HepG2 (cell line): ENCODE data around the gene C5. TPM values are rescaled to one million over a fixed set of nuclear protein-coding genes. Genes with fewer than 3 reads are reported as not detected.

ENCODE experiments used
- AGO2 ChIP-seq: fragments of 200-400 bp; formaldehyde crosslinking; optimal IDR thresholded peaks from 2 replicates; pipeline ENCODE3; 2017; ENCODE audit warnings: mild to moderate bottlenecking, low read depth, low read length, moderate library complexity
- ISL2 ChIP-seq: sonication (generic); formaldehyde crosslinking; IDR thresholded peaks from 2 replicates; pipeline ENCODE4 v1.5.0; 2020; ENCODE audit warnings: missing genetic modification reagents
- KDM3A ChIP-seq: IDR thresholded peaks from 2 replicates; pipeline ENCODE4 v1.6.1; 2018; ENCODE audit warnings: low read depth, missing compliant biosample characterization
- NR3C1 ChIP-seq: sonication (generic); formaldehyde crosslinking; IDR thresholded peaks from 2 replicates; pipeline ENCODE4 v1.4.0; 2020; ENCODE audit warnings: missing genetic modification reagents
- TOE1 ChIP-seq: sonication (generic); formaldehyde crosslinking; IDR thresholded peaks from 2 replicates; pipeline ENCODE4 v1.4.0; 2020; ENCODE audit warnings: mild to moderate bottlenecking, missing genetic modification reagents
- U2AF1 ChIP-seq: fragments of 200-400 bp; formaldehyde crosslinking; optimal IDR thresholded peaks from 2 replicates; pipeline ENCODE3; 2017; ENCODE audit warnings: mild to moderate bottlenecking, low read depth, low read length
- ZNF451 ChIP-seq: sonication (generic); formaldehyde crosslinking; IDR thresholded peaks from 2 replicates; pipeline ENCODE4 v1.5.0; 2020; ENCODE audit warnings: mild to moderate bottlenecking, missing genetic modification reagents
- ZNF460 ChIP-seq: sonication (generic); formaldehyde crosslinking; IDR thresholded peaks from 2 replicates; pipeline ENCODE4 v1.5.1; 2020; ENCODE audit warnings: missing genetic modification reagents, mild to moderate bottlenecking, borderline replicate concordance
- ZNF510 ChIP-seq: sonication (generic); formaldehyde crosslinking; IDR thresholded peaks from 2 replicates; pipeline ENCODE4 v1.4.0; 2020; ENCODE audit warnings: low read depth, mild to moderate bottlenecking, missing genetic modification reagents
- polyA plus RNA-seq, 8 experiments: library from polyadenylated mRNA; depleted of rRNA in 3 of 8; stranded (reverse) in 7 of 8; unstranded in 1 of 8; fragments of >200 nt; fragmentation: Illumina TruSeq in 4 of 8; extraction: Trizol in 4 of 8; gene quantifications; 2 replicates each; pipeline versions ENCODE4 v1.2.1 to v1.2.3, GENCODE V29; 2011 to 2016; ENCODE audit warnings: low read depth in 4 of 8, missing spikeins in 1 of 8, mixed read lengths in 1 of 8; ENCODE audit not compliant: insufficient read depth in 1 of 8
- total RNA-seq, 5 experiments: library from RNA; depleted of rRNA; stranded (reverse); fragments of >200 nt; fragmentation: Illumina TruSeq; extraction: Trizol; gene quantifications; 2 replicates each; pipeline ENCODE4 v1.2.3, GENCODE V29; 2016; ENCODE audit warnings: low read depth in 1 of 5
- TF ChIP-seq, protein P1 (sequence below): sonication (generic); formaldehyde crosslinking; IDR thresholded peaks from 2 replicates; pipeline ENCODE4 v1.5.0; 2020; ENCODE audit warnings: mild to moderate bottlenecking, missing genetic modification reagents, borderline replicate concordance
- TF ChIP-seq, protein P2 (sequence below): sonication (generic); formaldehyde crosslinking; IDR thresholded peaks from 2 replicates; pipeline ENCODE4 v1.5.0; 2020; ENCODE audit warnings: mild to moderate bottlenecking, missing genetic modification reagents
- TF ChIP-seq, protein P3 (sequence below): sonication (generic); formaldehyde crosslinking; IDR thresholded peaks from 2 replicates; pipeline ENCODE4 v1.5.0; 2020; ENCODE audit warnings: mild to moderate bottlenecking, missing genetic modification reagents, borderline replicate concordance

The C5 gene
- total and polyA plus RNA-seq, 2 of the 13 experiments (the other 11 are each of a cell fraction or from before 2014, with no cell fraction given): 57.6 to 192 TPM

DNA sequence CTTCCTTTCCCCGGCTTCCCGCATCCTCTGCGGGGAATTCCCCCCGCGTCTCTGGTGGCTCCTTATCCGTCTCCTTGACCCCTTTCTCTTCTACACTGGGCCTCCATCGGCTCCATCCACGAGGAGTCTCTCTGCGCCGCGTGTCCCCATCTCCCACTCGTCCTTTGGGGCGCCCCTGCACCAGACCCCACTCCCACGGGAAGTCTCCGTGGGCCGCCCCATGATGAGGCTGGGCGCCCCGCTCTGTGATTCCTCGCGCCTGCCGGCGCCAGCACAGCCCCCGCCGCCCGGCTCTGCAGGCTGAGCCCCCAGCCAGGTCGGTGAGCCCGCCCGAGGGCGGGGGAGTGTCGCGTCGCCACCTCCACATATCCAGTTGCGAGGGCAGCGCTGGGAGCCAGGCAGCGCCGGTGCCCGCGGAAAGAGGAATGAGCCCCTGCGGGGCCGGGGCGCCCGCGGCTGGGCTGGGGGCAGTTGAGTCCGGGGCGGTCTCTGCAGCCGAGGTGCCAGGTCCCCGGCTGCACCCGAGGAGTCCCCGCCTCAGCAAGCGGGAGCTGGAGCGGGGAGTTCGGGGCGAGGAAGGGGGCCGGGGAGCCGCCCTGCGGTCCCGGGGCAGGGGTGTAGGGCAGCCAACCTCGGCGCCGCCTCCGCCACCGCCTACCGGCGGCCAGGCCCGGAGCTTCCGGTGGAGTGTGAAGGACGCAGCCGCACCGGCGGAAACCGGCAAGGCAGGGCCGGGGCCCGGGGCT, 121.4 kb downstream of the C5 start (continued):
- TF ChIP-seq ISL2 (CRISPR knock-in tag) (peak; percentile 27; the same call in 1 of the 2 replicates), ZNF460 (CRISPR knock-in tag) (peak; percentile 39; the same call in 1 of the 2 replicates), U2AF1 (no peak), NR3C1 (CRISPR knock-in tag) (no peak), KDM3A (CRISPR knock-in tag) (0 out of 2 replicates have a peak, but pooled peaks have one; percentile 48), ZNF510 (CRISPR knock-in tag) (0 out of 2 replicates have a peak, but pooled peaks have one; percentile 19), TOE1 (CRISPR knock-in tag) (no peak), ZNF451 (CRISPR knock-in tag) (peak; percentile 74; the same call in 1 of the 2 replicates), AGO2 (peak; percentile 21)
- TF ChIP-seq, protein P1, sequence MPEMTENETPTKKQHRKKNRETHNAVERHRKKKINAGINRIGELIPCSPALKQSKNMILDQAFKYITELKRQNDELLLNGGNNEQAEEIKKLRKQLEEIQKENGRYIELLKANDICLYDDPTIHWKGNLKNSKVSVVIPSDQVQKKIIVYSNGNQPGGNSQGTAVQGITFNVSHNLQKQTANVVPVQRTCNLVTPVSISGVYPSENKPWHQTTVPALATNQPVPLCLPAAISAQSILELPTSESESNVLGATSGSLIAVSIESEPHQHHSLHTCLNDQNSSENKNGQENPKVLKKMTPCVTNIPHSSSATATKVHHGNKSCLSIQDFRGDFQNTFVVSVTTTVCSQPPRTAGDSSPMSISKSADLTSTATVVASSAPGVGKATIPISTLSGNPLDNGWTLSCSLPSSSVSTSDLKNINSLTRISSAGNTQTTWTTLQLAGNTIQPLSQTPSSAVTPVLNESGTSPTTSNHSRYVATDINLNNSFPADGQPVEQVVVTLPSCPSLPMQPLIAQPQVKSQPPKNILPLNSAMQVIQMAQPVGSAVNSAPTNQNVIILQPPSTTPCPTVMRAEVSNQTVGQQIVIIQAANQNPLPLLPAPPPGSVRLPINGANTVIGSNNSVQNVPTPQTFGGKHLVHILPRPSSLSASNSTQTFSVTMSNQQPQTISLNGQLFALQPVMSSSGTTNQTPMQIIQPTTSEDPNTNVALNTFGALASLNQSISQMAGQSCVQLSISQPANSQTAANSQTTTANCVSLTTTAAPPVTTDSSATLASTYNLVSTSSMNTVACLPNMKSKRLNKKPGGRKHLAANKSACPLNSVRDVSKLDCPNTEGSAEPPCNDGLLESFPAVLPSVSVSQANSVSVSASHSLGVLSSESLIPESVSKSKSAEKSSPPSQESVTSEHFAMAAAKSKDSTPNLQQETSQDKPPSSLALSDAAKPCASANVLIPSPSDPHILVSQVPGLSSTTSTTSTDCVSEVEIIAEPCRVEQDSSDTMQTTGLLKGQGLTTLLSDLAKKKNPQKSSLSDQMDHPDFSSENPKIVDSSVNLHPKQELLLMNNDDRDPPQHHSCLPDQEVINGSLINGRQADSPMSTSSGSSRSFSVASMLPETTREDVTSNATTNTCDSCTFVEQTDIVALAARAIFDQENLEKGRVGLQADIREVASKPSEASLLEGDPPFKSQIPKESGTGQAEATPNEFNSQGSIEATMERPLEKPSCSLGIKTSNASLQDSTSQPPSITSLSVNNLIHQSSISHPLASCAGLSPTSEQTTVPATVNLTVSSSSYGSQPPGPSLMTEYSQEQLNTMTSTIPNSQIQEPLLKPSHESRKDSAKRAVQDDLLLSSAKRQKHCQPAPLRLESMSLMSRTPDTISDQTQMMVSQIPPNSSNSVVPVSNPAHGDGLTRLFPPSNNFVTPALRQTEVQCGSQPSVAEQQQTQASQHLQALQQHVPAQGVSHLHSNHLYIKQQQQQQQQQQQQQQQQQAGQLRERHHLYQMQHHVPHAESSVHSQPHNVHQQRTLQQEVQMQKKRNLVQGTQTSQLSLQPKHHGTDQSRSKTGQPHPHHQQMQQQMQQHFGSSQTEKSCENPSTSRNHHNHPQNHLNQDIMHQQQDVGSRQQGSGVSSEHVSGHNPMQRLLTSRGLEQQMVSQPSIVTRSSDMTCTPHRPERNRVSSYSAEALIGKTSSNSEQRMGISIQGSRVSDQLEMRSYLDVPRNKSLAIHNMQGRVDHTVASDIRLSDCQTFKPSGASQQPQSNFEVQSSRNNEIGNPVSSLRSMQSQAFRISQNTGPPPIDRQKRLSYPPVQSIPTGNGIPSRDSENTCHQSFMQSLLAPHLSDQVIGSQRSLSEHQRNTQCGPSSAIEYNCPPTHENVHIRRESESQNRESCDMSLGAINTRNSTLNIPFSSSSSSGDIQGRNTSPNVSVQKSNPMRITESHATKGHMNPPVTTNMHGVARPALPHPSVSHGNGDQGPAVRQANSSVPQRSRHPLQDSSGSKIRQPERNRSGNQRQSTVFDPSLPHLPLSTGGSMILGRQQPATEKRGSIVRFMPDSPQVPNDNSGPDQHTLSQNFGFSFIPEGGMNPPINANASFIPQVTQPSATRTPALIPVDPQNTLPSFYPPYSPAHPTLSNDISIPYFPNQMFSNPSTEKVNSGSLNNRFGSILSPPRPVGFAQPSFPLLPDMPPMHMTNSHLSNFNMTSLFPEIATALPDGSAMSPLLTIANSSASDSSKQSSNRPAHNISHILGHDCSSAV (CRISPR knock-in tag): no peak
- TF ChIP-seq, protein P2, sequence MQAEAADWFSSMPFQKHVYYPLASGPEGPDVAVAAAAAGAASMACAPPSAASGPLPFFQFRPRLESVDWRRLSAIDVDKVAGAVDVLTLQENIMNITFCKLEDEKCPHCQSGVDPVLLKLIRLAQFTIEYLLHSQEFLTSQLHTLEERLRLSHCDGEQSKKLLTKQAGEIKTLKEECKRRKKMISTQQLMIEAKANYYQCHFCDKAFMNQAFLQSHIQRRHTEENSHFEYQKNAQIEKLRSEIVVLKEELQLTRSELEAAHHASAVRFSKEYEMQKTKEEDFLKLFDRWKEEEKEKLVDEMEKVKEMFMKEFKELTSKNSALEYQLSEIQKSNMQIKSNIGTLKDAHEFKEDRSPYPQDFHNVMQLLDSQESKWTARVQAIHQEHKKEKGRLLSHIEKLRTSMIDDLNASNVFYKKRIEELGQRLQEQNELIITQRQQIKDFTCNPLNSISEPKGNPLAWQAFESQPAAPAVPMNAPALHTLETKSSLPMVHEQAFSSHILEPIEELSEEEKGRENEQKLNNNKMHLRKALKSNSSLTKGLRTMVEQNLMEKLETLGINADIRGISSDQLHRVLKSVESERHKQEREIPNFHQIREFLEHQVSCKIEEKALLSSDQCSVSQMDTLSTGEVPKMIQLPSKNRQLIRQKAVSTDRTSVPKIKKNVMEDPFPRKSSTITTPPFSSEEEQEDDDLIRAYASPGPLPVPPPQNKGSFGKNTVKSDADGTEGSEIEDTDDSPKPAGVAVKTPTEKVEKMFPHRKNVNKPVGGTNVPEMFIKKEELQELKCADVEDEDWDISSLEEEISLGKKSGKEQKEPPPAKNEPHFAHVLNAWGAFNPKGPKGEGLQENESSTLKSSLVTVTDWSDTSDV (CRISPR knock-in tag): no peak
- TF ChIP-seq, protein P3, sequence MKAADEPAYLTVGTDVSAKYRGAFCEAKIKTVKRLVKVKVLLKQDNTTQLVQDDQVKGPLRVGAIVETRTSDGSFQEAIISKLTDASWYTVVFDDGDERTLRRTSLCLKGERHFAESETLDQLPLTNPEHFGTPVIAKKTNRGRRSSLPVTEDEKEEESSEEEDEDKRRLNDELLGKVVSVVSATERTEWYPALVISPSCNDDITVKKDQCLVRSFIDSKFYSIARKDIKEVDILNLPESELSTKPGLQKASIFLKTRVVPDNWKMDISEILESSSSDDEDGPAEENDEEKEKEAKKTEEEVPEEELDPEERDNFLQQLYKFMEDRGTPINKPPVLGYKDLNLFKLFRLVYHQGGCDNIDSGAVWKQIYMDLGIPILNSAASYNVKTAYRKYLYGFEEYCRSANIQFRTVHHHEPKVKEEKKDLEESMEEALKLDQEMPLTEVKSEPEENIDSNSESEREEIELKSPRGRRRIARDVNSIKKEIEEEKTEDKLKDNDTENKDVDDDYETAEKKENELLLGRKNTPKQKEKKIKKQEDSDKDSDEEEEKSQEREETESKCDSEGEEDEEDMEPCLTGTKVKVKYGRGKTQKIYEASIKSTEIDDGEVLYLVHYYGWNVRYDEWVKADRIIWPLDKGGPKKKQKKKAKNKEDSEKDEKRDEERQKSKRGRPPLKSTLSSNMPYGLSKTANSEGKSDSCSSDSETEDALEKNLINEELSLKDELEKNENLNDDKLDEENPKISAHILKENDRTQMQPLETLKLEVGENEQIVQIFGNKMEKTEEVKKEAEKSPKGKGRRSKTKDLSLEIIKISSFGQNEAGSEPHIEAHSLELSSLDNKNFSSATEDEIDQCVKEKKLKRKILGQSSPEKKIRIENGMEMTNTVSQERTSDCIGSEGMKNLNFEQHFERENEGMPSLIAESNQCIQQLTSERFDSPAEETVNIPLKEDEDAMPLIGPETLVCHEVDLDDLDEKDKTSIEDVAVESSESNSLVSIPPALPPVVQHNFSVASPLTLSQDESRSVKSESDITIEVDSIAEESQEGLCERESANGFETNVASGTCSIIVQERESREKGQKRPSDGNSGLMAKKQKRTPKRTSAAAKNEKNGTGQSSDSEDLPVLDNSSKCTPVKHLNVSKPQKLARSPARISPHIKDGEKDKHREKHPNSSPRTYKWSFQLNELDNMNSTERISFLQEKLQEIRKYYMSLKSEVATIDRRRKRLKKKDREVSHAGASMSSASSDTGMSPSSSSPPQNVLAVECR (CRISPR knock-in tag): peak; percentile 35; the same call in 1 of the 2 replicates
